DOHH2 (cell line): ENCODE results near the gene KIF3B.

Source experiments
- H3F3A ChIP-seq: fragments of 200-600 bp; sonication (generic), shearing (Covaris generic); 2 replicates; pipeline ENCODE4 v1.6.0; 2016; ENCODE audit warnings: antibody characterized with exemption, mild to moderate bottlenecking; ENCODE audit not compliant: control insufficient read depth, insufficient read depth
- H3K27ac ChIP-seq: fragments of 200-600 bp; sonication (generic); 2 replicates; pipeline ENCODE4 v1.5.1; 2014; ENCODE audit warnings: low read depth, mild to moderate bottlenecking, low read length, moderate library complexity
- H3K27me3 ChIP-seq: fragments of 200-600 bp; sonication (generic); 2 replicates; pipeline ENCODE4 v1.6.1; 2014; ENCODE audit warnings: mild to moderate bottlenecking, low read length, mixed read lengths; ENCODE audit not compliant: control insufficient read depth
- H3K36me3 ChIP-seq: fragments of 200-600 bp; sonication (generic); 2 replicates; pipeline ENCODE4 v1.6.1; 2014; ENCODE audit warnings: mild to moderate bottlenecking, low read length, moderate library complexity, mixed read lengths; ENCODE audit not compliant: control insufficient read depth
- H3K4me1 ChIP-seq: fragments of 200-600 bp; sonication (generic); 2 replicates; pipeline ENCODE4 v1.6.1; 2014; ENCODE audit warnings: mild to moderate bottlenecking, low read length, mixed read lengths; ENCODE audit not compliant: control insufficient read depth
- H3K4me2 ChIP-seq: fragments of 200-600 bp; sonication (generic); 2 replicates; pipeline ENCODE4 v1.6.0; 2014; ENCODE audit warnings: mild to moderate bottlenecking, low read length, moderate library complexity
- H3K4me3 ChIP-seq: fragments of 200-600 bp; sonication (generic); 2 replicates; pipeline ENCODE4 v1.5.1; 2014; ENCODE audit warnings: mild to moderate bottlenecking, low read length, mixed read lengths
- H3K79me2 ChIP-seq: fragments of 200-600 bp; sonication (generic); 2 replicates; pipeline ENCODE4 v1.6.1; 2014; ENCODE audit warnings: mild to moderate bottlenecking, low read length, mixed read lengths; ENCODE audit not compliant: control insufficient read depth
- H3K9me2 ChIP-seq: fragments of 200-600 bp; sonication (generic); replicated peaks from 2 replicates; pipeline ENCODE4 v1.6.1; 2014; ENCODE audit warnings: mild to moderate bottlenecking, low read length, mixed read lengths; ENCODE audit not compliant: control insufficient read depth
- H3K9me3 ChIP-seq: fragments of 200-600 bp; sonication (generic); 2 replicates; pipeline ENCODE4 v1.6.1; 2014; ENCODE audit warnings: antibody characterized with exemption, low read length, mixed read lengths; ENCODE audit not compliant: control insufficient read depth, insufficient read depth
- H4K20me1 ChIP-seq: fragments of 200-600 bp; sonication (generic); 2 replicates; pipeline ENCODE4 v1.6.0; 2014; ENCODE audit warnings: low read depth, mild to moderate bottlenecking, antibody characterized with exemption, low read length, moderate library complexity; ENCODE audit not compliant: control insufficient read depth, insufficient read depth
- EZH2phosphoT487 ChIP-seq: fragments of 200-600 bp; sonication (generic); IDR thresholded peaks from 2 replicates; pipeline ENCODE4 v1.6.1; 2017; ENCODE audit warnings: borderline replicate concordance, mild to moderate bottlenecking, antibody characterized with exemption, low read length, moderate library complexity, mixed read lengths
- TF ChIP-seq, protein P1 (sequence below): fragments of 200-600 bp; sonication (generic); IDR thresholded peaks from one replicate; pipeline ENCODE4 v1.5.1; 2014; ENCODE audit warnings: antibody characterized with exemption, mild to moderate bottlenecking, low read depth, low read length; ENCODE audit not compliant: poor library complexity, severe bottlenecking

KIF3B gene

DNA sequence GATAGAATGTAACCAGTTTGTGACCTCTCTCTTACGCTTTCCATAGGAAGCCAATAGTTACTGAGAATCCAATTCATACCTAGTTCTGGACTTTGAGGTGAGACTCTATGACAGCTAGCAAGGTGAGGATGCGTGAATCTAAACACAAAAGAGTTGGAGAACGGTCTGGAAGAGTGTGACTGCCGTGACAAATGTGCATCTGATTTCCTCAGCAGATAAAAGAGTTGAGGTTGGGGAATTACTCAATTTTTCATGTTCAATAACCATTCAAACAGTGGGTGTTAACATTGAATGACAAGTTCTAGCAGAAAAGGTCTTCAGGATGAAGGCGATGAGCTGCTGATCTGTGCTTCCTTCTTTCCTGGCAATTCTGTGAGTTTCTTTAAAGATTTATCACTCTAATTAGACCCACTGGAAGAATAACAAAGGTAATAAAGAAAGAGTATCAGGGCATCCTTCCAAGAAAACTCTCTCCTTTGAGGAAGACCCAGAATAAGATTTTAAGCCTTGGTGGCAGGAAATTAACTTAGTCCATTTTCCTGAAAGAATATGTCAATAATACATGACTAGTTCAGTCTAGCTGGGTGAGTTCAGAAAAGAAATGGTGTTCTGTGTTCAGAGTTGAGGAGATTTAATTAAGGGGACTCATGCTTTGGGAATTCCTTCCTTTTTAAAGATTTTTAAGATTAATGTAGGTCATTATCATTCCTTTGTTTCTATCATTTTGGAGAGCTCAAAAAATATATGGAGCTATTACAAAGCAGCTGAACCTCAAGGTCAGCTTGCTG, 24.5 kb downstream of the KIF3B start:
- H3K9me3 ChIP-seq = no peaks in the 10 kb centered on the region
- no peaks in the 10 kb centered on the region for H3F3A ChIP-seq
- peaks cover 64% of the 10 kb centered on the region for H3K79me2 ChIP-seq
- H3K4me1 ChIP-seq = 0 out of 2 replicates have a peak, but pooled peaks cover 1% of the 10 kb centered on the region
- H3K36me3 ChIP-seq = 0 out of 2 replicates have a peak, but pooled peaks cover 3% of the 10 kb centered on the region
- H3K27ac ChIP-seq = no peak overlapping the region
- no peaks in the 10 kb centered on the region for H3K27me3 ChIP-seq
- peaks cover 1% of the 10 kb centered on the region; the same call in 1 of the 2 replicates for H4K20me1 ChIP-seq
- H3K4me2 ChIP-seq = no peak overlapping the region
- no peaks in the 10 kb centered on the region for H3K9me2 ChIP-seq
- no peak overlapping the region for H3K4me3 ChIP-seq
- TF ChIP-seq EZH2phosphoT487 = no peak
- TF ChIP-seq, protein P1, sequence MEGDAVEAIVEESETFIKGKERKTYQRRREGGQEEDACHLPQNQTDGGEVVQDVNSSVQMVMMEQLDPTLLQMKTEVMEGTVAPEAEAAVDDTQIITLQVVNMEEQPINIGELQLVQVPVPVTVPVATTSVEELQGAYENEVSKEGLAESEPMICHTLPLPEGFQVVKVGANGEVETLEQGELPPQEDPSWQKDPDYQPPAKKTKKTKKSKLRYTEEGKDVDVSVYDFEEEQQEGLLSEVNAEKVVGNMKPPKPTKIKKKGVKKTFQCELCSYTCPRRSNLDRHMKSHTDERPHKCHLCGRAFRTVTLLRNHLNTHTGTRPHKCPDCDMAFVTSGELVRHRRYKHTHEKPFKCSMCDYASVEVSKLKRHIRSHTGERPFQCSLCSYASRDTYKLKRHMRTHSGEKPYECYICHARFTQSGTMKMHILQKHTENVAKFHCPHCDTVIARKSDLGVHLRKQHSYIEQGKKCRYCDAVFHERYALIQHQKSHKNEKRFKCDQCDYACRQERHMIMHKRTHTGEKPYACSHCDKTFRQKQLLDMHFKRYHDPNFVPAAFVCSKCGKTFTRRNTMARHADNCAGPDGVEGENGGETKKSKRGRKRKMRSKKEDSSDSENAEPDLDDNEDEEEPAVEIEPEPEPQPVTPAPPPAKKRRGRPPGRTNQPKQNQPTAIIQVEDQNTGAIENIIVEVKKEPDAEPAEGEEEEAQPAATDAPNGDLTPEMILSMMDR = no peak

DNA sequence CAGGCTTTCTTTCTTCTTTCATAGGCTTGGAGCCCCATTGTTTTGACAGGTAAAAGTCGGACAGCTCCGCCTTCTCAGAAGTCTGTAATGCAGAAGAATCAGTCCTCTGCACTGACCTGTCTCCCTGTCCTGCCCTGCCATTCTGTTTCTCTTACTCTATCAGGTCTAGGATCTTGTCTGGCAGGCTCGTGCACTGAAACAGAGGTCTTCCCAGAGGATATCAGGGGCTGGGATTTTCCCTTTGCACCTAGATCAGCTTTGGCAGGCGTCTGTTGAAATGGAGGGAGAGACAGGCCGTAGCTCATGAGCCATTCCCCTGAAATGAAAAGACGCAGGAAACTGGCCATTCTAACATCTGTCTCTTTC, 25.0 kb downstream of the KIF3B start:
- Histone ChIP-seq H3K27me3 (no peaks in the 10 kb centered on the region), H3K4me2 (no peak overlapping the region), H3K36me3 (0 out of 2 replicates have a peak, but pooled peaks cover 3% of the 10 kb centered on the region), H3K79me2 (peaks cover 64% of the 10 kb centered on the region), H3K4me1 (no peaks in the 10 kb centered on the region), H3K9me3 (no peaks in the 10 kb centered on the region), H3F3A (no peaks in the 10 kb centered on the region), H3K9me2 (no peaks in the 10 kb centered on the region), H3K27ac (no peak overlapping the region), H4K20me1 (no peaks in the 10 kb centered on the region), H3K4me3 (no peak overlapping the region)
- no peak for TF ChIP-seq EZH2phosphoT487
- TF ChIP-seq, protein P1 = no peak

DNA sequence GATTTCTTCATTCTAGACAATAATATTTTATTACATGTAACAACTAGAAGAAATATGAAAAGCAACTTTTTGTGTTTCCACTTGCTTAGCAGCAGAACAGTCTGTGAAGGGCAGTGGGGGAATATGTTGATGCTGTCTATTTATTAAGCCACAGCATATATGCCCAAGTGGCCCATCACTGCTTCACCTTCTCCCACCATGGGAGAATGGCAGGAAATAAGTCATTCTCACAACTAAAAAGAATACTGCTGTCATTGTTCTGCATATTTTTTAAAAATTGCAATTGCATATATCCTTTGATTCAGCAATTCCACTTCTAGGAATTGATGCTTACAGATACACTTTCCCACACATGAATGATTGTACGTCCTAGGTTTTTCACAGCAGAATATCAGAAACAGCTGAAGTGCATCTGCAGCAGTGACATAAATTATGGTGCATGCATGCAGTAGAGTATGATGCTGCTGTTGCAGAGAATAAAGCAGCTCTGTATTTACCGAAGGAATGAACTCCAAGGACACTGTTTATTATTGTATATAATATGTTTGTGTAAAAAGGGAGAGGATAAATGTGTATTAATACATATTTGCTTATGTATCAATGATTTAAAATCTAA, 26.8 kb downstream of the KIF3B start:
- H3K36me3 ChIP-seq = peaks cover 4% of the 10 kb centered on the region
- no peaks in the 10 kb centered on the region for H3F3A ChIP-seq
- H3K9me3 ChIP-seq = no peaks in the 10 kb centered on the region
- no peaks in the 10 kb centered on the region for H4K20me1 ChIP-seq
- H3K27me3 ChIP-seq = no peaks in the 10 kb centered on the region
- H3K79me2 ChIP-seq = peaks cover 47% of the 10 kb centered on the region
- no peak overlapping the region for H3K4me3 ChIP-seq
- H3K27ac ChIP-seq = no peak overlapping the region
- H3K4me2 ChIP-seq = no peak overlapping the region
- no peaks in the 10 kb centered on the region for H3K9me2 ChIP-seq
- no peaks in the 10 kb centered on the region for H3K4me1 ChIP-seq
- TF ChIP-seq, protein P1 = no peak
